BE2C (cell line): ENCODE results near the gene OSBPL8.

Experiments
- DNase-seq: peaks from one replicate; pipeline ENCODE4 v3.0.0-alpha.2; 2020
- H3K27me3 ChIP-seq: fragments of 250-450 bp; sonication (Bioruptor Pico); 2 replicates; pipeline ENCODE4 v1.5.1; 2020; ENCODE audit warnings: mild to moderate bottlenecking
- H3K36me3 ChIP-seq: fragments of 250-450 bp; sonication (Bioruptor Pico); 2 replicates; pipeline ENCODE4 v1.5.1; 2020; ENCODE audit warnings: mild to moderate bottlenecking
- H3K4me1 ChIP-seq: fragments of 250-450 bp; sonication (Bioruptor Pico); 2 replicates; pipeline ENCODE4 v1.5.1; 2020
- H3K4me3 ChIP-seq: 2 replicates; pipeline ENCODE4 v1.5.1; 2011; ENCODE audit warnings: low read depth, low read length
- H3K9me3 ChIP-seq: fragments of 250-450 bp; sonication (Bioruptor Pico); 2 replicates; pipeline ENCODE4 v1.5.1; 2020
- TF ChIP-seq, protein P1 (sequence below): IDR thresholded peaks from 2 replicates; pipeline ENCODE4 v1.5.1; 2012; ENCODE audit warnings: mild to moderate bottlenecking, low read depth, low read length

The OSBPL8 gene

DNA sequence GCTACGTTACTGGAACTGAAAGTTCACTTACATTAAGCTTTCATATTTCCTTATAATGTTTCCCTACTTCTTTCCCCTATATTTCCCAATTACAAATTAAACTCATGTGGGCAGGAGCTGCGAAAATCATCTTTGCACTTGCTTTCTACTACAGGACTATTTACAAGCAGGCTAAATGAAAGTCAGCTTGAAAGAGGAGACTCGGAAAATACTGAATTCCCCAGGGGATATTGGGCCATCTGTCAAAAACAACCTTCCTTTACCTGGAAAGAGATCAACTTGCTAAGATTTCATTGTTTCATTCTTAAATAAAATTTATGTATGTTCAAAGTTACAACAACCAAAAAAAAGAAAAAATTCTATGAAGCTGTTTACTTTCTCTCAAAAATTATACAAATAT lies 118.6 kb downstream of the OSBPL8 start:
- no peaks in the 10 kb centered on the region for H3K4me1 ChIP-seq
- no peak for DNase-seq
- no peaks in the 10 kb centered on the region for H3K9me3 ChIP-seq
- no peaks in the 10 kb centered on the region for H3K27me3 ChIP-seq
- TF ChIP-seq, protein P1, sequence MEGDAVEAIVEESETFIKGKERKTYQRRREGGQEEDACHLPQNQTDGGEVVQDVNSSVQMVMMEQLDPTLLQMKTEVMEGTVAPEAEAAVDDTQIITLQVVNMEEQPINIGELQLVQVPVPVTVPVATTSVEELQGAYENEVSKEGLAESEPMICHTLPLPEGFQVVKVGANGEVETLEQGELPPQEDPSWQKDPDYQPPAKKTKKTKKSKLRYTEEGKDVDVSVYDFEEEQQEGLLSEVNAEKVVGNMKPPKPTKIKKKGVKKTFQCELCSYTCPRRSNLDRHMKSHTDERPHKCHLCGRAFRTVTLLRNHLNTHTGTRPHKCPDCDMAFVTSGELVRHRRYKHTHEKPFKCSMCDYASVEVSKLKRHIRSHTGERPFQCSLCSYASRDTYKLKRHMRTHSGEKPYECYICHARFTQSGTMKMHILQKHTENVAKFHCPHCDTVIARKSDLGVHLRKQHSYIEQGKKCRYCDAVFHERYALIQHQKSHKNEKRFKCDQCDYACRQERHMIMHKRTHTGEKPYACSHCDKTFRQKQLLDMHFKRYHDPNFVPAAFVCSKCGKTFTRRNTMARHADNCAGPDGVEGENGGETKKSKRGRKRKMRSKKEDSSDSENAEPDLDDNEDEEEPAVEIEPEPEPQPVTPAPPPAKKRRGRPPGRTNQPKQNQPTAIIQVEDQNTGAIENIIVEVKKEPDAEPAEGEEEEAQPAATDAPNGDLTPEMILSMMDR = no peak
- no peaks in the 10 kb centered on the region for H3K36me3 ChIP-seq
- no peak overlapping the region for H3K4me3 ChIP-seq

DNA sequence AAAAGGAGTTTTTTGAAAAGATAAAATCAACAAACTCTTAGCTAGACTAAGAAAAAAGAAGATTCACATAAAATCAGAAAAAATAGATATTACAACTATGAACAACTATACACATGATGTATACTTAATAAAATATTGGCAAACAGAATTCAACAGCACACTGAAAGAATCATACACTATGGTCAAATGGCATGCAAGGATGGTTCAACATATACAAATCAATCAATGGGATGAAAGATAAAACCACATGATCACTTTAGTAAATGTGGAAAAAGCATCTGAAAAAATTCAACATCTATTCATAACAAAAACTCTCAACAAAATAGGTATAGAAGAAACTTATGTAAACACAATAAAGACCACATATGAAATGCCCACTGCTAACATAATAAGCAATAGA lies 126.8 kb downstream of the OSBPL8 start:
- H3K4me3 ChIP-seq = no peak overlapping the region
- no peaks in the 10 kb centered on the region for H3K36me3 ChIP-seq
- DNase-seq = no peak
- TF ChIP-seq, protein P1 = no peak
- no peaks in the 10 kb centered on the region for H3K4me1 ChIP-seq
- H3K27me3 ChIP-seq = no peaks in the 10 kb centered on the region
- no peaks in the 10 kb centered on the region for H3K9me3 ChIP-seq

DNA sequence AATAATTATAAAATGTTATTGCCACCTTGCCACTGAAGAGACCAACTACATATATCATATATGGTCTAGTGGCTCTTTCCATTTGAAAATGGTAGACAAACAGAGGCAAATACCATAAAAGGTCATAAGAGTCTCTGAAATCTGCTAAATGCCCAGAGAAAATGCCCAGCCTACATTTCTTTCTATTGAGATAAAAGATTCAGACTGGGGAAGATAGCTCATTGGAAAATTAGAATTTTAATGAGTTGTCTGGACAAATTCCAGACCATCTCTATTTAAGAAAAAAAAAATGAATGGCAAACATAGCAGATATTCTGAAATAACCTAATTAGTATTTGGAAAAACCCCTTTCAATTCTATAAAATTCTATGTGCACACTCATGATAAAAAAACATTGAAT lies 131.5 kb downstream of the OSBPL8 start:
- Histone ChIP-seq H3K36me3 (no peaks in the 10 kb centered on the region), H3K4me3 (no peak overlapping the region), H3K4me1 (no peaks in the 10 kb centered on the region), H3K27me3 (no peaks in the 10 kb centered on the region), H3K9me3 (no peaks in the 10 kb centered on the region)
- TF ChIP-seq, protein P1 = no peak
- DNase-seq = no peak

DNA sequence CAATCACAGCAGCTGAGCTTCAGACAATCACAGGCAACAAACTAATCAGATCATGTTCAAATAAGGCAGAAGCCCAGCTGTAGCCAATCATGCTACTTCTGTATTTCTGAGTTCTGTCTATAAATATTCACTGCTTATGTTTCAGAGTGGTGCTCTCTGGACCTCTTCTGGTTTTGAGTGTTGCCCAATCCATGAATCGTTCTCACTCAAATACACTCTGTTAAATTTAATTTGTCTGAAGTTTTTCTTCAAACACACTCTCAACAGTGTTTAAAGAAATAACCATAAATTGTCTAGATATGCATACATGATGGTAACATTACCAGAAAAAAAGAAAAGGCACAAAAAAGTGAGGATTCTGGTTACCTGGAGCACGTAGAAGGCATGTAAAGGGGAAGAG lies 133.4 kb downstream of the OSBPL8 start:
- H3K27me3 ChIP-seq = no peaks in the 10 kb centered on the region
- H3K9me3 ChIP-seq = no peaks in the 10 kb centered on the region
- no peaks in the 10 kb centered on the region for H3K36me3 ChIP-seq
- no peak overlapping the region for H3K4me3 ChIP-seq
- no peak for DNase-seq
- no peaks in the 10 kb centered on the region for H3K4me1 ChIP-seq
- TF ChIP-seq, protein P1 = no peak

DNA sequence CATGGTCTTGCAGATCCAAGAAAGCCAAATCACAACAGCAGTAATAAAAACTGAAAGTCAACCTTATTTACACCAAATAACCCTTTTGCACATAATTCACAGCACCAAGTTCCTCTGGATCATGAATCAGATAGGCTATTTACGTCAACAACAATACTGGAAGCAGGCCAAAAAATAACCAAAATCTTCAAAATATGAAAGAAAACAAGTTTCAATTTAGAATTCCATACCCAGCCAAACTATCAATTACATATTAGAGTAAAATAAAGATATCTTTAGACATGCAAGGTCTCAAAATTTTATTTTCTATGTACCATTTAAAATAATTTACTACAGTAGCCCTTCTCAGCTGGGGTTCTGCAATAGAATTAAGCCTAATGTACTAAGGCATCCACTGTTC lies 134.6 kb downstream of the OSBPL8 start:
- Histone ChIP-seq H3K4me1 (no peaks in the 10 kb centered on the region), H3K9me3 (no peaks in the 10 kb centered on the region), H3K36me3 (no peaks in the 10 kb centered on the region), H3K27me3 (no peaks in the 10 kb centered on the region), H3K4me3 (no peak overlapping the region)
- TF ChIP-seq, protein P1 = no peak
- DNase-seq = no peak

DNA sequence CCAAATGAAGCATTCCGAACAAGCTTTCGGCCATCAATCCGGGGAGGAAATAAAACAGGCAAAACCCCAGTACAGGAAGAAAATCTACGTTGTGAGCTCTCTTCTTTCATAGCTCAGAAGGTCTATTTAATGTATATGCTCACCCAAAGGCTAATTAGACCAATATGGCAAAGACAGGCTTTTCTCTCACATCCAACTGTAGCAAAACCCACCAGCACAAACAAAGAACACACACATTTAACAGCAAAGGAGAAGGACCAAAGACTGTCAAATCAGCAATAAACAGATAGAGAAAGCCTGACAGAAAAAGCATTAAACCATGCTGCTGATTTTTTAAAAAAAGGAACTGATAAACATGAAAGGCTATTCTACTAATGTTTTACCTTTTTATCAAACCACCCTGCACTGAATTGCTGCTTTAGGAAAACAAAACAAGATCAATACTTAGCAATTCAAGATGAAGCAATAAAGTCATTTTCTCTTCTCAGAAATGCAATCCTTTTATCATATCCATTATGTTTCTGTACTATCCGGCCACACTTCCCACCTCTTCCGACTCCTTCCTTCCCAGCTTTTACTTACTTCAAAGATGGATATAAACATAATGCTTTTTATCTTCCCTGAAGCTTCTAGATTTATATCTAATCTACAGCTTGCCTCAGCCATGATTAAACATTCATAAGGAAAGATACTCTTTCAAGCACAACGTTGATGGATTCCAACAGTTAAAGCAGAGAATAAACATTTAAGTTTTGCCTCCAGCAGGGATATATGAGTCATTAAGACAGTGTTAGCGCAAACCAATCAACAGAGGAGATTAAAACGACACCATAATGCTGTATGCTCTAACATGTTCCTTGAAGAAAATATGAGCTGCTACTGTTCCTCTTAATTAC lies 136.8 kb downstream of the OSBPL8 start:
- Histone ChIP-seq H3K27me3 (no peaks in the 10 kb centered on the region), H3K36me3 (no peaks in the 10 kb centered on the region), H3K4me3 (no peak overlapping the region), H3K9me3 (no peaks in the 10 kb centered on the region), H3K4me1 (no peaks in the 10 kb centered on the region)
- DNase-seq = no peak
- TF ChIP-seq, protein P1 = no peak
